NCI-H446 (cell line): Measurements from ENCODE around the gene USP20.
A peak's percentile ranks its signal among the peaks of the same experiment; 100 is the strongest.

Source experiments
- DNase-seq, 2 experiments: peaks; one replicate each; lab custom pipeline; 2025; lab: John Stamatoyannopoulos, UW

The USP20 gene

DNA sequence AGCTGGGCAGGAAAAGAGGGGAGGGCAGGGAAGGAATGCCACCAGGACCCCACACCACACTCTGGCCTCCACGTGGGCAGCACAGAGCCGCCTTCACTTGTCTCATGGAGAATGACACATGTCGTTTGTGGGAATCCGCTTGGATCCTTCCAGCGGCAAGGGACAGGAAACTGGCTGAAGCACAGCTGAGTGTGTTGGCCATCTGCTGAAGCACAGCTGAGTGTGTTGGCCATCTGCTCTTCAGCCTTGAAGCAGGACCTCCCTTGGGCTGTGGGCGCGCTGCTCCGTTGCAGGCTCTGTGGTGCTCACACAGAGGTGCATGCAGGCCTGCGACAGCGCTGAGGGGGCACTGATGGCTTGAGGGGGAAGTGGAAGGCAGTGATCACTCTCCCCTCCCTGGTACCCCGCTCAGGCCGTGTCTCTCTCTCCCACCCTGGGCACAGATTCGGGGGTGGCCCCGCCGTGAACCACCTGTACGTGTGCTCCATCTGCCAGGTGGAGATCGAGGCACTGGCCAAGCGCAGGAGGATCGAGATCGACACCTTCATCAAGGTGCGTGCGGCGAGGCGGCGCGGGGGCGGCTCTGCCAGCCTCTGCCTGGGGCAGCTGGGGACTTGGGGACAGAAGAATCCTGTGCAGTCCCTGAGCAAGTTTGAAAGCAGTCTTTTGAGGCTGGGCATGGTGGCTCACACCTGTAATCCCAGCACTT, 40.6 kb downstream of the USP20 start:
- peak in 1 of 2 experiments; percentile 40 for DNase-seq

DNA sequence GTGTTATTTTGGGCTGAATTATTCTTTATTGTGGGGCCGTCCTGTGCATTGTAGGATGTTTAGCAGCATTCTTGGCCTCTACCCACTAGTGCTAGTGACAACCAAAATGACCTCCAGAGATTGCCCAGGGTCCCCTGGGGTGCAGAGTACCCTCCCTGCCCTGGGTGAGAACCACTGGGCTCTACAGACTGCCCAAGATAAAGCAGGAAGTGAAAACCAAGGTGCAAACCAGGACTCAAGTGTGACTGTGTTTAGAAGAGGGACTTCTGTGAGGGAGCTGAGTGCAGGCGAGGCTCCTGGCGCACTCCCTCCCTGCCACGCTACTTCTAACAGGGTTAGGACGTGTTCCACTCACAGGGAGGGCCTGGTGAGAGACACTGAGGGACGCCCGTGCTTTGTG, 41.6 kb downstream of the USP20 start:
- no peak for DNase-seq

DNA sequence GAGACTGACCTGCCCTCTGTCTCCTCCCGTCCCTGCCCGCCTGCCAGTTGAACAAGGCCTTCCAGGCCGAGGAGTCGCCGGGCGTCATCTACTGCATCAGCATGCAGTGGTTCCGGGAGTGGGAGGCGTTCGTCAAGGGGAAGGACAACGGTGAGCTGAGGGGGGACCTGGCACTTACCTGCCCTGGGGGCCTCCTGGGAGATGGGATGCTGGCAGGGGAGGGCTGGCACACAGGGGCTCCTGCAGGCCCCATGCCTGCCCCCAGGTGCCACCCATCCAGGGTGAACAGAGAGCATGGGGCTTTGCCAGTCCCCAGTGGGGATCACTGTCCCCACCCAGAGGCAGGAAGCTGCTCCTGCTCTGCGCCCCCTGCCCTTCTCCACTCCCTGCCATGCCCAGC, 43.0 kb downstream of the USP20 start:
- no peak for DNase-seq

DNA sequence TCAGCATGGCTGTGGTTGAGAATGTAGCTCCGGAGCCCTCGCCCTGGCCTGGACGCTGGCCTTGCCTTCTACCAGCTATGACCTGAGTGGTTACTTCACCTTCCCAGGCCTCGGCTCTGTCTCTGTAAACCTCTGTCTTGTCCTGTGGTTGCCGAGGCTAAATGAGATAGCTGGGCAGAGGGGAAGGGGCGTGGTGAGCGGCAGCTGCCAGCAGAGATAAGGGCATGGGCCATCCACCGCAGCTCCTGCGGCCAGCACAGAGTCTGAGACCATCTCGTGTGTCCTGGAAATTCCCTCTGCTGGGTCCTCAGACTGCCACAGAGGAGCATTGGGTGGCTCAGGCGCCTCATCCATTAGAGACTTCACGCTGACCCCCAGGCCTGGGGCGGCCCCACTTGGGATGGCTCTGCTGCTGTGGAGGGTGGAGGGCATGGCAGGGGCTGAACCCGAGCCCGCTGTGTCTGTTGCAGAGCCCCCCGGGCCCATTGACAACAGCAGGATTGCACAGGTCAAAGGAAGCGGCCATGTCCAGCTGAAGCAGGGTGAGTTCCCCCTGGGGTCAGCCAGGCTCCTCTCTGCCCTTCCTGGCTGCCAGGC, 43.9 kb downstream of the USP20 start:
- DNase-seq, result no peak

DNA sequence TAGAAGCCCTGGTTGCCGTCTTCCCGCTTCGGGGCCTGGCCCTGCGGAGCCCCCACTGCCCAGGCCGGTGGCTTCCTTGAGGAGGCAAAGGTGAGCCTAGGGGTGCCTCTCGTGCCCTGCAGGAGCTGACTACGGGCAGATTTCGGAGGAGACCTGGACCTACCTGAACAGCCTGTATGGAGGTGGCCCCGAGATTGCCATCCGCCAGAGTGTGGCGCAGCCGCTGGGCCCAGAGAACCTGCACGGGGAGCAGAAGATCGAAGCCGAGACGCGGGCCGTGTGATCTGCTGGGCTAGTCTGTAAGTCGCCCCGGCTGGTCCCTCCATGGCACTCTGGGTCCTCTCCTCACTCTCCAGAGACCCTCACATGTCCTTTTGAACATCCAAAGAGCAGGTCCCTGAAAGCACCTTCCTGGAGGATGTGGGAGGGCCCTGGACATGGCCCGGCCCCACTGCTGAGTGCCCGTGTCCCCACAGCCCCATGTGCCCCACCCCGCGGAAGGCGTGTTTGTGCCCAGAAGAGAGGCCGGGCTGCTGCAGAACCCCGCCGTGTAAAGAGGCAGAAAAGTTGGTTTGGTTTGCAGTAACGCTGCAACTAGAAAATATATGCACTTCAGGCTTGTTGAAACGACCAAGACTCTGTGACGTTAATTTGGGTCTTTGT, 44.9 kb downstream of the USP20 start:
- no peak for DNase-seq

DNA sequence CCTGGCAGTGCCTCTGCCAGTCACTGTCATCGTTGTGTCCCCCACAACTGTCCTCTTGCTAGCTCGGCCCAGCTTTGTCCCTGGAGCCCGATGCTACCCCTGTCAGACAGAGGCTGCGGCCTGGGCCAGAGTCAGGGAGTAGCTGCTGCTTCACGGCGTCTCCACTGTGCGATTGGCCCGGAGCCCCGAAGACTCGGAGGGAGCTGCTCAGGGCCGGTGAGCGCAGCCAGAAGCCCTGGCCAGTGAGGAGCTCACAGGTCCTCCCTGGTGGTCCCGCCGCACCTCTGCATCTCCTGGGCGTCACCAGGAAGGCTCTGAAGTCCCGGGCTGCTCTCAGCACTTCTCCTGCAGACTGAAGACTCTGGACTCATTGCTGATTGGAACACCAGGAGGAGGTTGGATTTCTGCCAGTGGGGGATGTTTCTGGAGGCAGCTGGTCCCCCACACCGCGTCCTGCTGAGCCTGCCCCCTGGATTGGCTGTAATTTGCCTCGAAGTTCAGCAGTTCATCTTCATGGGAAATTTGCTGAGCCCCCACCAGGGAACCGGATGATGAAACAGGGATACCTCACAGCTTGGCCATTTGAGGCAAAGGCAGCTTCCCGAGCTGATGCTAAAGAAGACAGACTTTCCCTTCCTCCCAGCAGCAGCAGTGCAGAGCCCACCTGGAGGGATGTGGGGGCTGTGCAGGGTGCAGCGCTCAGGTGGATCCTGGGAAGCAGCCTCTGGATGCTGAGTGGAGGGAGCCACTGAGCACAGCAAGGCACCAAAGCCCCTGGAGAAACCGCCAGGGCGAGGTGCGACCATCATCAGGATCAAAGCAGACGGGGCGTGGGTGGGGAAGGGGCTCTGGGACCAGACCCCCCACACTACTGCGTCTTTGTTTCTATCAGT, 45.6 kb downstream of the USP20 start:
- DNase-seq, result peak in 1 of 2 experiments; percentile 1

DNA sequence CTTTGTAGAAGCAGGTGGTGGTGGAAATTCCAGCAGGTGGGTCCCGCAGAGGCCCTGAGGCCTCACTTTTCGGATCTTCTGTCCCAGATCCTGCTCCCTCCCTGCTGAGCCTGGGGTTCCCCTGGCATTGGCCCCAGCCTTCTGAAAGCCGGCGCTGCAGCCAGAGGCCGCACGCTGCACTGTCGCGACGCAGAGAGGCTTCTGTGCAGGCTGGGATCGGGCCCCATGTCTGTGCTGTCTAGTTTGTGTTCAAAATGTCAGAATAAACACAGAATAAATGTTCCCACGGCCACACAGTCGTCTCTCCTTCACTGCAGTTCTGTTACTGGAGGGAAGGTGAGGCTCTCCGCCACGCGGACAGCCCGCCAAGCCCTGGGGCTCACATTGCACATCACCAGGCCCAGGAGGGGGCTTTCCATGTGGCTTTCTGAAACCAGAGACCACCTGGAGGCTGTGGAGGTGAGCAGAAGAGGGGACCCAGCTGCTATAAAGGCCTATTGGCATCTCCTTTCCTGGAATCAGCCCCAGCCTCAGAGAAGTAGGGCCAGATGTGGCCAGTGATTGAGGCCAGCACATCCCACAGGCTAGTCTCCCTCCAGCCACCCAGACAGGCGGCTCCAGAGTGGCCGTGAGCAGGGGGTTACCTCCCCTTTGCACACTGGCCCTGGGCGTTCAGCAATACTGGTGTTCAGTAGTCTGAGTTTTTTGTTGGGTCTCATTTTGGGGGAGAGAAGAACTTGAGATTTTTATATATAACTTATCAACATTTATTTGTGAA, 46.5 kb downstream of the USP20 start:
- no peak for DNase-seq

DNA sequence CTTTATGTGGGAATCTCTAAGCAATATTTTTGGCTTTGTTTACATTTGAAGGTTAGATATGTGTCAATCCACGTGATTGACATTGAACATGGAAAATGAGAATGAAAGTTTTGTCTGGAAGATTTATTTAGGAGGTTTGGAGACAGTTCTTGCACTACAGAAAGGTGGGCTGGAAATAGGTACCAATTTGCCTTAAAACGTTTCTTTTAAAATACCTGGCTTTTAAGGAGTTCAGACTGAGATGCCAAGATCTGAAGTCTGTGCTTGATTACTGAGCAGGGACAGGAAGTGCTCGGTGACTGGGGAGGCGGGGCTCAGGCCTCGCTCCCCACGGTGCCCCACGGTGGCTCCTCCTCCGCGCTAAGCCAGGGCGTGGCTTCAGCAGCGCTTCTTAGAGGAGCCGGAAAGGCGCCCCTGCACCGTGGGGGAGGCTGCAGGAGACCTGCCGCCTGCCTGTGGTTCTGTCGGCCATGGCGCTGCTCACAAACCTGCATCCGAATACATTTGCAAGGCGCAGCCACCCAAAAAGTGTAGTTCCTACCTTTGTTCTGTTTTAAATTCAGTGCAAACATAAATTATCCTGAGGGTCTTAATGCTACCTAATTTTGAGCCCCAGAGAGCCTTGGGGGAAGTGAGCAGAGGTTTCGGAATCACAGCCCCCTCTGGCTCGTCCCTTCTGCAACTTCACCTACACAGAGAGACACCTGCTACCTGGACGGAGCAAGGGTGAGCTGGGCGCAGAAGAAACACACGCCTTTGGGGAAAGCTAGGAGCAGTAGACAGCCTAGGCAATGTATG, 49.2 kb downstream of the USP20 start:
- DNase-seq, result no peak

DNA sequence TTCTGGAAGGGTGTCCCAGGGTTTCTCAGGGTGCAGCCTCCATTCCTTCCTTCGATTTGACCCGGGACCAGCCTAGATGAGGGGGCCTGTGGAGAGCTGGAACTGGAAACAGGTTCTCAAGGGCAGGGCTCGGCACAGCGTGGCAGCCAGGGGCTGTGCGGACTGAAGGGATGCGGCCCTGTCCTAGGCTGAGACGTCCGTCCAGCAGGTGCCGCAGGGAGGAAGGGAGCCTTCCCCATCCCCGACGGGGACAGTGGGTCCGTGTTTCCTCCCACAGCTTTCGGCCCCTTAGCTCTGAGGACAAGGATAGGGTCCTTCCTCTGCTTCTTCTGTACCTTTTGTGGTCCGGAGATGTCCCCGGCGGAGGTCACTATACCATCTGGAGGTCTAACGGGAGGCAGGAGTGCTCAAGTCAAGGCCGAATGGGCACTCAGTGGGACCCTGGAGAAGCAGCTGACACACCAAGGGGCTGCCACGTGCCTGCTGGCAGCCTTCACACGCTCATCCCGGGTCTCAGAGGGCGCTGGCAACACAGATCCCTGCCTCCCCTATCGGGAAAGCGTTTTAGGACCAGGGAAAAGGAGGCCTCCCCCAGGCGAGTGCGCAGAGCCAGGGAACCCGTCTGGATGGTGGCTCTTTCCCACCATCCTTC, 49.9 kb downstream of the USP20 start:
- DNase-seq, result no peak

DNA sequence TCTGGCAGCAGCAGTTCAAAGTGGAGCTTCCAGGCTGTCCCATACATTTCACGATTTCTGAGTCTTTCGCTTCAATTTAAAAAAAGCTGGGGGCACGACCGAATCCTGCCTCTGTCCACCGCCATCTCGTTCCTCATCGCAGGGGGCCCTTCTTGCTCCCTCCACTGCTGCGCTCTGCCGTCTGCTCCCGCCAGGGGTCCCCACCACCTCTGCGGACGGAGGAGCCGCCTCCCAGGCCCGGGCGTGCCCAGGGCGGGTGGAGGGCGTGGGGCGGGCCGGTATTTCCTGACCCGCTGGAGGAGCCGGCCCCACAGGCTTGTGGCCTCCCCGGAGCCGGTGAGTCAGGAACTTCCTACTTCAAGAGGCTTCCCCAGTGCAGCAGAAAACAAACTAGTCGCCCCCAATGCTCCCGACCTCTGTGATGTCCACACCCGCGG, 50.4 kb downstream of the USP20 start:
- DNase-seq, result peak; percentile 21 to 64

DNA sequence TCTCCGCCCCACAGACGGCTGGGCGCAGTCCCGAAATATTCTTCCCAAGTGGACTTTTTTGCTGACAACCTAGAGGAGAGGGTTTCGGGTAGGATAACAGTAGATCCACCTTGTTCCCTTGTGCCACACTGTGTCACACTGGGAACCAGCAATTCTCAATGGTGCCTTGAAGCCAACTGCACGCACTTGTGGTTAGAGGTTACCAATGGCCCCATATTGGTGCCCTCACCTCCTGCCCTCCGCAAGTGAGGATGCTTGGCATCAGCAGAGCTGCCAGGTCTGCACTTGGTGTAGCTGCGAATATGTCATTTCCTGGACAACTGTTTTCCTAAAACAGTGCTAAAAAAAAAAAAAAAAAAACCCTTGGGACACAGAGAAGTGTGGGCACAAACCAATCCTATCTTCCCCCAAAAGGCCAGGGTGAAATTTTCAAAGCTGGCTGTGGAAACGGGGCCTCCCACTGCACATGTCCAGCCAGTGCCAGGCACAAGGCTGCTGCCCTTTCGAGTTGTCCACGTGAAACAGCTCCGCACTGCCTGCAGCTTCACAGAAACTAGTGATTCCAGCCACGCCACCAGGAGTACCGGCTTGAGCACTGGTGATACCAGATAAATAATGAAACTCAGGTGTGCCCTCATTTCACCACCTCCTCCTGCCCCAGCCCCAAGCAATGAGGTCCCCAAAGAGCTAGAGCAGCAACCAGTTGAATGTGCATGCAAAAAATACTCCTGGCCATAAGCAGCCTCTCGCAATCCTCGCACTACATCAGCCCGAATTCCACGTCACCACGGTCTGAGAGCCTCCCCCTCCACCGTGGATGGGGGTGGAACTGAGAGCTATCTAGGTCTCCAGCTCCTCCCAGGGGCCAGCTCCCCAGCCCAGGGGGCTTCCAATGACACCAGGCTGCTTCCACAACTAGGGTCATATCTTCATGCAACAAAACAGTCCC, 51.2 kb downstream of the USP20 start:
- DNase-seq, result no peak

DNA sequence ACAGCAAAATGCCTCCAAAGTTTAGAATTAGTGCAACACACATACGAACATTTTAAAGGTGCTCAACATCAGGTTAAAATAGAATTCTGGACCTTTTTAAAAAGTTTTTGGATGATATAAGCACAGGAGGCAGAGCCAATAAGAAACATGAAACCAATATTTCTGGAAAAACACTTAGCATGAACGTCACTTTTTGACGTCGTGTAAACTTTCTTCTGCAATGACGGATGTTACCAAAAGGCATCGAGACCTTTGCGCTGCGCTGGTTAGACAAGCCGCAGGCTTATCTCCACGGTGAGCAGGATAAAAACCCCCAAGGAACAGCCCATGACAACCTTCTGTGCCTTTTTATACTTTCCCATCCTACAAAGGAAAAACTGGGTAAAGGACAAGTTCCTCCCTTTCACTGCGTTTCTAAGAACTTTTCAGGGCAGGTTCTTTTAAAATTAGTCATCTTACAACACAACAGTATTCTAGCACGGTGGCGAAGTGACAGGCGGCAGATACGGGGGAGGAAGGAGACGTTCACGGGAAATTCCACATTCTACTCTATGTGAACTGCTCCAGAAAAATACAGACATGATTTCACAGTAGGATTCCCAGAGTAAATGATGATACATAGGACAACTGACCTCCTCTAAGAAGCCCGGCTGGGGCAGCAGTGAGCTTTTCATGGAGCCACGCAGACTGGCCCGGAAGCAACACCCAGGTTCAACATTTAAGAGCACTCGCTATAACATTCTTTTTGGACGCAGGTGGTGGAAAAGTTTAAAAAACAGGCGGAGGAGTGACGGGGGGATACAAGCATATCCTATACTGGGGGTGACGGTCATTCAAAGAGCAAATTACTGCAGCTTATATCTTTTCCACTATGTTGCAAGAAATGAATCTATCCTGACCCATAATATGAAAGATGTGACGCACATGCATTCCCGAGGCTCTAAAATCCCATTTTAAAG, 52.4 kb downstream of the USP20 start:
- no peak for DNase-seq

DNA sequence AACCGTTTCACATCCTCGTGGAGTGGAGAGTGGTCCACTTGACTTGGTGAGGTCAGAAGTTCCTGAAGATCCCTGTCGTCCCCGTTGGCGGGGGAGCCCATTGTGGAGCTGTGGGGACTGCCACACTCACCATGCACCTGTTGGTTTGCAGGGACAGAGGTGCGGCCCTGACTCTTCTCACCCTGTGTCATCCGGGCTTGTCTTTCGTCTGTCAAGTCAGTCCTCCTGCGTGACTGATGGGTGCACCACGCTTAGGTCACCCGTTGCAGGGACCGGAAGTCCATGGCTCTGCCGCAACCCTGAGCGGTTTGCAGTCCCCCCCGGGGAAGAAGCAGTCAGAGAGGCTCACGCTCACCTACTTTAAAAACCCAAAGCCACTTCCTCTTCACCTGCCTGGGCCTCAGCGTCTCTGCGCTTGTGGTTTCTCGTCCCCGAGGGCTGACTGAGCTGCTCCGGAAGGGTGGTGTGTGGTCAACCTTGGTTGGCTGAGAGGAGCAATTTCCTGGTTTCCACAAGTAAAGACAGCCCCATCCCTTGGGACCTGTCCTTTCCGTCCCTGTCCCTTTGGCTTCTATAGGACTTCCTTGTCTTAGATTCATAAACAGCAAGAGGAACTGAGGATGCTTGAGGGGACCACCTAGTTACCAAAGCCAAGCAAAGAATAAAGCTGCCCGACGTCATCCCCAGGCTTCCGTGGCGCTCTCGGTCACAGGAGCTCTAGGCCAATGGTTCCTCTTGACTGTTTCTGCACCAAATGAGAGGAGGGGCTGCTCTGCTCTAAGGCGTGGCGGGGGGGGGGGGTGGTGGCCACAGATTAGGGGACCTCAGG, 53.2 kb downstream of the USP20 start:
- DNase-seq, result no peak

DNA sequence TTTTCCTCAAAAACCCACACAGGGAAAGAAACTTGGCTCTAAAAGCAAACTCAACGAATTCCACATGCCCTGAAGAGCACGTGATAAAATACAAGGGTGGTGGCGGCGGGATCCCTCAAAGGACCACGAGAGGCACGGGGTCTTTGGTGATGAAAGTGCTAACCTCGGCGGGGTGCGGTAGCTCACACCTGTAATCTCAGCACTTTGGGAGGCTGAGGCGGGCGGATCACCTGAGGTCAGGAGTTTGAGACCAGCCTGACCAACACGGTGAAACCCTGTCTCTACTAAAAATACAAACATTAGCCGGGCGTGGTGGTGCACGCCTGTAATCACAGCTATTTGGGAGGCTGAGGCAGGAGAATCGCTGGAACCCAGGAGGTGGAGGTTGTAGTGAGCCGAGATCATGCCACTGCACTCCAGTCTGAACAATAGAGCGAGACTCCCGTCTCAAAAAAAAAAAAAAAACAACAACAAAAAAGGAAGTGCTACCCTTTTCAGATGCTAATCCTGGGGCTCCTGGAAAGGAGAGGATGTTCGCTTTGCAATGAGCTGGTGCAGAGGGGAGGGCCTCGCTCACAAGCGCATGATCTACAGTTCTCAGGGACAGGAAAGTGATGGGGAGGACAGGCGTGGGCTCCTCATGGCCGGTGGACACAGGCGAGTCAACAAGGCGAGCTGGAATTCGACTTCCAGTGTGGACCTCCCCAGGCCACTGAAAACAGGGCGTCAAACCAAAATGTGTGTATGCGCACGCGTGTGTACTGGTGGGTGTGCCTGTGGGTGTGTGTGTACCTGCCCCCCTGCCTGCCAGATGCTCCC, 54.1 kb downstream of the USP20 start:
- no peak for DNase-seq

DNA sequence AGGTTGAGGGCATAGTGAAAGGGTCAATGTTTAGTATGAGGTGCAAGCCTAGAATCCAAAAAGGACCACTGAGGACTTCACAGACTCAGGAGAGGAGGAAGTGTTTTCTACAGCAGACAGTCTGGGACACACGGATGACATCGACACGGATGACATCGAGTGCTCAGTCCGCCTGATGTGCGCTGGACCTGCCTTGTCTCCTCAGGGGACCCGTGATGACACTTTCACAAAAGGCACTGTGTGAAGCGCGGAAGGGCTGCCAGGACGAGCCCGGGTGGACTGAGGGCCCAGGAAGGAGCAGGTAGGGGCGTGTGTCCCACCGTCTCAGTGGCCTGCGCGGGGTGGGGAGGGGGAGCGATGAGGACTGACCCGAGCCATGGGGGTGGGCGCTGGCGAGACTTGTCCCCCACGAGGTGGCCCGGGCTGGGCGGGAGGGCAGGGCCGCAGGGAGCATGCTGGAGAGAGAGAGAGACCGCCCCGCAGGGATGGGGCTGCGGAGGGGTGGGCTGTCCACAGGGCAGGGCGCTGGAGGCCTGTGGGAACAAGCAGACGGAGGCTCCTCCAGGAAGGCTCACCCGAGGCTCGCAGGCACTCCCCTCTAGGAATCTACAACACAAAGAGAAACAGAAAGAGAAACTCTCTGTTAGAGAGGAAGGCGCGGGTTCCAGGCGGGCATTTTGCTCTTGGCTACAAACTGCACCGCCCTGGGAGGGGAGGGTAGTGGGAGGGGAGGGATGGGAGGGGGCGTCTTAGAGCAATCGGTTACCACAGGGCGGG, 54.9 kb downstream of the USP20 start:
- no peak for DNase-seq
